Psoas muscle (tissue), 8 donors: ENCODE results near the gene LAMA3. TPM values are rescaled to one million over a fixed set of nuclear protein-coding genes. Genes with fewer than 3 reads are reported as not detected.

Experiments
- ATAC-seq, 4 donors: fragments of 200-7000 bp; cut with Tn5 transposase; one replicate each; pipeline ENCODE4 v1.9.1; 2020; ENCODE audit warnings: moderate library complexity in 3 of 4, mild to moderate bottlenecking in 2 of 4
- DNase-seq, 2 donors: peaks; one replicate each; pipeline ENCODE4 v3.0.0-alpha.2; 2020
- H3K27ac ChIP-seq: fragments of 200-600 bp; one replicate; pipeline ENCODE4 v1.8.0; 2022
- H3K27me3 ChIP-seq, 3 donors: fragments of 200-600 bp in 1 of 3; one replicate each; pipeline versions ENCODE4 v1.6.1 to v1.8.0; 2013 to 2022; ENCODE audit warnings: low read length in 2 of 3, mild to moderate bottlenecking in 2 of 3, moderate library complexity in 1 of 3; ENCODE audit not compliant: insufficient read depth in 3 of 3
- H3K36me3 ChIP-seq, 2 donors: fragments of 200-600 bp in 1 of 2; one replicate each; pipeline versions ENCODE4 v1.6.1 to v1.8.0; 2013 to 2022; ENCODE audit warnings: low read depth in 1 of 2, mild to moderate bottlenecking in 1 of 2, moderate library complexity in 1 of 2; ENCODE audit not compliant: insufficient read depth in 1 of 2
- H3K4me1 ChIP-seq: fragments of 200-600 bp; one replicate; pipeline ENCODE4 v1.8.0; 2022
- H3K4me3 ChIP-seq: fragments of 200-600 bp; one replicate; pipeline ENCODE4 v1.8.0; 2022; ENCODE audit warnings: mild to moderate bottlenecking
- H3K9me3 ChIP-seq: fragments of 200-600 bp; one replicate; pipeline ENCODE4 v1.8.0; 2022
- CTCF ChIP-seq: fragments of 200-600 bp; IDR thresholded peaks from one replicate; pipeline ENCODE4 v1.8.0; 2022; ENCODE audit warnings: antibody characterized with exemption
- WGBS, 3 donors: extraction: QIAGEN DNeasy Blood & Tissue Kit; methylation state at CpG; one replicate each; pipeline versions ENCODE4 v1.1.6 to v1.1.7; 2013; 5-methylcytosine and 5-hydroxymethylcytosine counted together
- intact Hi-C, 2 donors: fragments of 100-400 bp; cut with DNase I; formaldehyde crosslinking; loops; one replicate each; pipeline versions ENCODE4 v1.11.0 to v1.14.2; 2022
- polyA plus RNA-seq, 3 donors: library from polyadenylated mRNA; stranded (reverse); fragments of 200-250 nt; gene quantifications; one replicate each; pipeline ENCODE4 v1.2.3, GENCODE V29; 2013
- total RNA-seq, 4 donors: library from RNA; stranded (reverse); fragmentation: NEBNext Ultra II Directional in 2 of 4; extraction: Animal tissue kit (Norgen Biotek cat#: 25700) in 2 of 4; gene quantifications; one replicate each; pipeline versions ENCODE4 v1.2.1 to v1.2.4, GENCODE V29; 2021 to 2023
- donor health status: healthy with polysubstance abuse.
- donor health status: DM: no; HTN: no; CAD: no; lungs with moderate emphysema.
- donor health status: Bipolar disorder and iron deficiency.
- donor health status: healthy.
- donor health status: DM: yes; HTN: yes; CAD: no.
- donor health status: DM: no; HTN: no; CAD: no.
- donor health status: DM: no; HTN: no; CAD: no.
- donor health status: DM: yes; HTN: yes; CAD: no.

Gene LAMA3
- total and polyA plus RNA-seq, 7 donors, result 0.49 to 4.2 (median 1.8) TPM

GRCh38 chr18:23798249-23798648 lies 109.0 kb downstream of the LAMA3 start:
- 34 to 51% (median 44%) methylated on average over 7 of the region's 7 CpGs for WGBS, 3 donors
- Histone ChIP-seq H3K9me3 (no peaks in the 10 kb centered on the region), H3K36me3 (no peaks in the 10 kb centered on the region), H3K27ac (no peak overlapping the region), H3K4me3 (no peak overlapping the region), H3K4me1 (no peaks in the 10 kb centered on the region), H3K27me3 (no peaks in the 10 kb centered on the region)
- intact Hi-C loops, result no loop called here
- ATAC-seq, result peak in 3 of 4 donors; percentile 44 to 71 (median 57)
- no peak for TF ChIP-seq CTCF
- peak in 1 of 2 donors; percentile 21 for DNase-seq

- no peak overlapping the region for H3K27ac ChIP-seq
- ATAC-seq (peak in 3 of 4 donors; percentile 80 to 92 (median 90)), DNase-seq (no peak)
- no peaks in the 10 kb centered on the region for H3K27me3 ChIP-seq
- no peak overlapping the region for H3K4me3 ChIP-seq
- no peaks in the 10 kb centered on the region for H3K9me3 ChIP-seq
- no peak for TF ChIP-seq CTCF
- H3K4me1 ChIP-seq, result no peaks in the 10 kb centered on the region
- 37 to 47% (median 38%) methylated on average over 3 of the region's 3 CpGs for WGBS, 3 donors
- H3K36me3 ChIP-seq, result no peaks in the 10 kb centered on the region
- intact Hi-C loops, result no loop called here
These were observed 109.6 kb downstream of the LAMA3 start for GRCh38 chr18:23798824-23799223.

DNA sequence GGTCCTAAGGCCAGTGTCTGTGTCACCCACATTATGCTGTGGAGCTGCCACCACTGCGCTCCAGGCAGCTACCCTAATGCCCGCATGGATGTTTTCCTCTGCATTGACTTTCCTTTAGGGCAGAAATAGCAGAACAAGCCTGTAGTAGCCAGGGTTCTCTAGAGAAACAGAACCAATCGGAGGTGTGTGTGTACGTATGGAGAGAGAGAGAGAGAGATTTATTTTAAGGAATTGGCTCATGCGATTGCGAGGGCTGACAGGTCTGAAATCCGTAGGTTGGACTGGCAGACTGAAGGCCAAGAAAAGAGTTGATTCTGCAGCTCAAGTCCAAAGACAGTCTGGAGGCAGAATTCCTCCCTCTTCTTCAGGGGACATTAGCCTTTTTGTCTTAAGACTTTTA lies 110.3 kb downstream of the LAMA3 start:
- ATAC-seq (peak in 2 of 4 donors; percentile 27 to 65), DNase-seq (no peak)
- Histone ChIP-seq H3K36me3 (no peaks in the 10 kb centered on the region), H3K4me3 (no peak overlapping the region), H3K4me1 (no peaks in the 10 kb centered on the region), H3K9me3 (no peaks in the 10 kb centered on the region), H3K27ac (no peak overlapping the region), H3K27me3 (no peaks in the 10 kb centered on the region)
- 76 to 82% (median 79%) methylated on average over 7 of the region's 7 CpGs for WGBS, 3 donors
- intact Hi-C loops, result no loop called here
- no peak for TF ChIP-seq CTCF

DNA sequence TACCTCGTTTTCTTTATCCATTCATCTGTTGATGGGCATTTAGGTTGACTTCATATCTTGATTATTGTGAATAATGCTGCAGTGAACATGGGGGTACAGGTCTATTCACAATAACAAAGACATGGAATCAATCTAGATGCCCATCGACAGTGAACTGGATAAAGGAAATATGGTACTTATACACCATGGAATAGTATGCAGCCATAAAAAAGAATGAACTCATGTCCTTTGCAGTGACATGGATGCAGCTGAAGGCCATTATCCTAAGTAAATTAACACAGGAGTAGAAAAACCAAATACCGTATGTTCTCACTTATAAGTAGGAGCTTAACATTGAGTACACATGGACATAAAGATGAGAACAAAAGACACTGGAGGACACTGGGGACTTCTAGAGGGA lies 111.6 kb downstream of the LAMA3 start:
- no peak overlapping the region for H3K27ac ChIP-seq
- H3K27me3 ChIP-seq, result no peaks in the 10 kb centered on the region
- DNase-seq, result no peak
- WGBS, 3 donors, result 92 to 94% (median 94%) methylated on average over 3 of the region's 3 CpGs
- H3K36me3 ChIP-seq, result no peaks in the 10 kb centered on the region
- intact Hi-C loops, result loop anchor here (5.0 to 10.0 kb wide), 3 partner anchors 96 to 176 kb away; no protein-coding TSS in a partner anchor
- no peaks in the 10 kb centered on the region for H3K4me1 ChIP-seq
- H3K9me3 ChIP-seq, result no peaks in the 10 kb centered on the region
- no peak for ATAC-seq
- TF ChIP-seq CTCF, result no peak
- H3K4me3 ChIP-seq, result no peak overlapping the region

- WGBS, 3 donors, result 87 to 92% (median 88%) methylated on average over 2 of the region's 2 CpGs
These were observed 113.6 kb downstream of the LAMA3 start for GRCh38 chr18:23802817-23803216.

More at GRCh38 chr18:23802817-23803216, 113.6 kb downstream of the LAMA3 start:
- no peaks in the 10 kb centered on the region for H3K9me3 ChIP-seq
- H3K36me3 ChIP-seq, result no peaks in the 10 kb centered on the region
- no peak for ATAC-seq
- no peaks in the 10 kb centered on the region for H3K4me1 ChIP-seq
- DNase-seq, result no peak
- no peak for TF ChIP-seq CTCF
- no peak overlapping the region for H3K27ac ChIP-seq
- no peaks in the 10 kb centered on the region for H3K27me3 ChIP-seq
- intact Hi-C loops, result loop anchor here (5.0 to 10.0 kb wide), 3 partner anchors 98 to 178 kb away; no protein-coding TSS in a partner anchor
- H3K4me3 ChIP-seq, result no peak overlapping the region
